GM10248 (cell line): ENCODE results near the gene ZNF626.
"Not testable (repeated sequence)": the region's sequence is repeated elsewhere in the genome, so short reads cannot be mapped to it uniquely, and the experiment has no call there.

Experiments
- CTCF ChIA-PET: fragments of 300-600 bp; sonication (Branson Sonifier 250); formaldehyde crosslinking; extraction: SDS; loops from one replicate; lab custom pipeline; 2021; ENCODE audit warnings: antibody characterized with exemption; lab: Yijun Ruan, JAX
- POLR2A ChIA-PET: fragments of 350-650 bp; sonication (Branson Sonifier 250); formaldehyde crosslinking; extraction: SDS; loops from one replicate; lab custom pipeline; 2020; ENCODE audit warnings: antibody characterized with exemption; lab: Yijun Ruan, JAX
- DNase-seq: peaks from one replicate; pipeline ENCODE4 v3.0.0; 2012; ENCODE audit errors: extremely low spot score
- TF ChIP-seq, protein P1 (sequence below): IDR thresholded peaks from 2 replicates; pipeline ENCODE4 v1.5.1; 2012; ENCODE audit warnings: mild to moderate bottlenecking, low read depth; ENCODE audit errors: extremely low read depth, missing control alignments, control extremely low read depth

The ZNF626 gene

GRCh38 chr19:20660473-20661140 is 764 bp downstream of the ZNF626 start:
- CTCF ChIA-PET = interaction anchor here (1.1 kb wide), 1 partner anchor 12 kb away, joined by 3 read pairs; no protein-coding TSS in a partner anchor
- POLR2A ChIA-PET = interaction anchor here (1.3 kb wide), 1 partner anchor 422 kb away, joined by 3 read pairs; the partner anchor contains the start of gene ZNF714
- TF ChIP-seq, protein P1, sequence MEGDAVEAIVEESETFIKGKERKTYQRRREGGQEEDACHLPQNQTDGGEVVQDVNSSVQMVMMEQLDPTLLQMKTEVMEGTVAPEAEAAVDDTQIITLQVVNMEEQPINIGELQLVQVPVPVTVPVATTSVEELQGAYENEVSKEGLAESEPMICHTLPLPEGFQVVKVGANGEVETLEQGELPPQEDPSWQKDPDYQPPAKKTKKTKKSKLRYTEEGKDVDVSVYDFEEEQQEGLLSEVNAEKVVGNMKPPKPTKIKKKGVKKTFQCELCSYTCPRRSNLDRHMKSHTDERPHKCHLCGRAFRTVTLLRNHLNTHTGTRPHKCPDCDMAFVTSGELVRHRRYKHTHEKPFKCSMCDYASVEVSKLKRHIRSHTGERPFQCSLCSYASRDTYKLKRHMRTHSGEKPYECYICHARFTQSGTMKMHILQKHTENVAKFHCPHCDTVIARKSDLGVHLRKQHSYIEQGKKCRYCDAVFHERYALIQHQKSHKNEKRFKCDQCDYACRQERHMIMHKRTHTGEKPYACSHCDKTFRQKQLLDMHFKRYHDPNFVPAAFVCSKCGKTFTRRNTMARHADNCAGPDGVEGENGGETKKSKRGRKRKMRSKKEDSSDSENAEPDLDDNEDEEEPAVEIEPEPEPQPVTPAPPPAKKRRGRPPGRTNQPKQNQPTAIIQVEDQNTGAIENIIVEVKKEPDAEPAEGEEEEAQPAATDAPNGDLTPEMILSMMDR = no peak
- DNase-seq = no peak

DNA sequence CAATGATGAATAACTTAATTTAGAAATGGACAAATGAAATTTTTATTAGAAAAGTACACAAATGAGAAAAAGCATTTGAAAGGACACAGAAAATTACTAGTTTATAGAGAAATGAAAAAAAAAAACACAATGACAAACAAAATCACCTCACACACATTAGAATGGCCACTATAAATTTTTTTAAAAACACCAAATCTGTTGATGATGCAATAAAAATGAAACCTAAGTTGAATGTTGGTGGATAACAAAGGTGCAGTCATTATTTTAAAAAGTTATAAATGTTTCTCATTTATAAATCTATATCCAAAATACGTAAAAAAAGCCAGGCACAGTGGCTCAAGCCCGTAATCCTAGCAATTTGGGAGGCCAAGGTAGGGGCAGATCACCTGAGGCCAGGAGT is 20.8 kb downstream of the ZNF626 start:
- POLR2A ChIA-PET = no interaction called here
- no peak for DNase-seq
- CTCF ChIA-PET = no interaction called here
- TF ChIP-seq, protein P1 = no peak

DNA sequence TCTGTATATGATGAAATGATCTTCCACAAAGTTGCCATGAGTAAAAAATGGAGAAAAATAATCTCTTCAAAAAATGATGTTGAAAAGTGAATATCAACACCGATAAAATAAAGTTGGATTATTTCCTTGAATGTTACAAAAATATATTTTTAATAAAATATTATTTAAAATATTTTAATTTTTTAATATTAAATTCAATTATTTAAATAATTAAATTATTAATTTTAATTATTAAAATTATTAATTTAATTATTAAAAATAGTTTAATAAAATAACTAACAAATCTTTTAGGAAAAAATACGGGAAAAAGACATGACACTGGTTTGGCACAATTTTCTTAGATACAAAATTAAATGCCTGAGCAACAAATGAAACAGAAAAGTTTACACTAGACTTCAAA is 21.3 kb downstream of the ZNF626 start:
- TF ChIP-seq, protein P1 = no peak
- ChIA-PET POLR2A (no interaction called here), CTCF (no interaction called here)
- no peak for DNase-seq

GRCh38 chr19:20624560-20624959 is 36.8 kb downstream of the ZNF626 start:
- DNase-seq, CTCF ChIA-PET, POLR2A ChIA-PET: not testable (repeated sequence)

- CTCF ChIA-PET = no interaction called here
- TF ChIP-seq, protein P1 = no peak
- no peak for DNase-seq
- POLR2A ChIA-PET = no interaction called here
These were observed 45.3 kb downstream of the ZNF626 start for GRCh38 chr19:20616071-20616470.

- DNase-seq, CTCF ChIA-PET, POLR2A ChIA-PET: not testable (repeated sequence)
These were observed 46.4 kb downstream of the ZNF626 start for GRCh38 chr19:20614971-20615370.

- DNase-seq = no peak
- ChIA-PET POLR2A (no interaction called here), CTCF (no interaction called here)
- TF ChIP-seq, protein P1 = no peak
These were observed 48.6 kb downstream of the ZNF626 start for GRCh38 chr19:20612711-20613316.

DNA sequence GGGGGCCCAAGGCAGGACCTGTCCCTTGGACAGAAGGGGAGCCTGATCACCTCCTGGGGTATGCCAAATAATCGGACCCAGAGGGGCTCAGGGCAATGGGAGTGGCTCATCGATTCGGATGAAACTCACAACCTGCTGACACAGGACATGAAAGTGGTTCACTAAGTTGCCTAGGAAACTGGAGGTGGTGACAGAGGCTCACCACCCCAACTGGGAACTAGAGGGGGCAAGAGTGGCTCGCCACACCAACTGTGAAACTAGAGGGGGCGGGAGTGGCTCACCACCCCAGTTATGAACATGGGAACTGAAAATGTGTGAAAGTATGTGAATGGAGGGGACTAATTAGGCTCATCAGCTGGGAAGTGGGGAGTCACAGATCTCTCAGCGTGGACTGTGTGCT is 49.5 kb downstream of the ZNF626 start:
- no peak for DNase-seq
- POLR2A ChIA-PET = no interaction called here
- CTCF ChIA-PET = no interaction called here
- TF ChIP-seq, protein P1 = no peak
